Cardiac fibroblast (primary cell): ENCODE data around the gene SLC13A5.

Source experiments
- DNase-seq, 2 donors: peaks; one replicate each; pipeline versions ENCODE4 v3.0.0 to v3.0.0-alpha.2; 2010; ENCODE audit warnings: low read depth in 2 of 2
- H3K4me3 ChIP-seq, 2 donors: replicated peaks in 1 of 2; 1 replicate in 1 of 2; 2 replicates in 1 of 2; pipeline ENCODE4 v1.5.1; 2011; ENCODE audit warnings: low read depth in 2 of 2, low read length in 2 of 2, mild to moderate bottlenecking in 2 of 2, moderate library complexity in 1 of 2
- TF ChIP-seq, protein P1 (sequence below): IDR thresholded peaks from one replicate; pipeline ENCODE4 v1.5.1; 2011; ENCODE audit warnings: low read depth, mild to moderate bottlenecking, low read length, inconsistent platforms

SLC13A5 gene

DNA sequence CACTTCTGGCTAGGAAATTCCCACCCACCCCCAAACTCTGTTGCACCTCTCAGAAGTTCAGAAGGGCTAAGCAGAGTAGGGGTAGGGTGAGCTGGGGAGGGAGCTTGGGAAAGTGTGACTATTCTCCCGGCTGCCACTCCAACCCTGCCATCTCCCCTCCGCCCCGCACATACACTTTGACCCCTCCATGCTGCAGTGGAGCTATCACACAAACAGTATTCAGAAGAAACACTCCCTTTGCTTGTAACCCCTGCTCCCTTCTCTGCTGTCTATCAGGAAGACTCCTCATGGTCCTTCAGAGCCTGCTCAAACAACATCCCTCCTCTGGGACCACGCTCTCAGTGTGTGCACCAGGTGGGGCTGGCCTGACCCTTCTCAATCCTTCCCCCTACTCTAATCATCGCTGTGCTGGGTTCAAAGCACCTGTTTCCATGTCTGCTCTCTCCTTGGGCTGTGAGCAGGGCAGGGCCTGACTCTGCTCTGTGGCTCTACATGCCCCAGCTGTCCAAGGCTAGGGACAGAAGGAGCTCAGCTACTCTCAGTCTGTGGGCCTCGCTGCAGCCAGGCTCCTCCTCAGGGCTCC lies 8.6 kb downstream of the SLC13A5 start:
- no peak for DNase-seq
- no peak overlapping the region for H3K4me3 ChIP-seq
- TF ChIP-seq, protein P1, sequence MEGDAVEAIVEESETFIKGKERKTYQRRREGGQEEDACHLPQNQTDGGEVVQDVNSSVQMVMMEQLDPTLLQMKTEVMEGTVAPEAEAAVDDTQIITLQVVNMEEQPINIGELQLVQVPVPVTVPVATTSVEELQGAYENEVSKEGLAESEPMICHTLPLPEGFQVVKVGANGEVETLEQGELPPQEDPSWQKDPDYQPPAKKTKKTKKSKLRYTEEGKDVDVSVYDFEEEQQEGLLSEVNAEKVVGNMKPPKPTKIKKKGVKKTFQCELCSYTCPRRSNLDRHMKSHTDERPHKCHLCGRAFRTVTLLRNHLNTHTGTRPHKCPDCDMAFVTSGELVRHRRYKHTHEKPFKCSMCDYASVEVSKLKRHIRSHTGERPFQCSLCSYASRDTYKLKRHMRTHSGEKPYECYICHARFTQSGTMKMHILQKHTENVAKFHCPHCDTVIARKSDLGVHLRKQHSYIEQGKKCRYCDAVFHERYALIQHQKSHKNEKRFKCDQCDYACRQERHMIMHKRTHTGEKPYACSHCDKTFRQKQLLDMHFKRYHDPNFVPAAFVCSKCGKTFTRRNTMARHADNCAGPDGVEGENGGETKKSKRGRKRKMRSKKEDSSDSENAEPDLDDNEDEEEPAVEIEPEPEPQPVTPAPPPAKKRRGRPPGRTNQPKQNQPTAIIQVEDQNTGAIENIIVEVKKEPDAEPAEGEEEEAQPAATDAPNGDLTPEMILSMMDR, result no peak

DNA sequence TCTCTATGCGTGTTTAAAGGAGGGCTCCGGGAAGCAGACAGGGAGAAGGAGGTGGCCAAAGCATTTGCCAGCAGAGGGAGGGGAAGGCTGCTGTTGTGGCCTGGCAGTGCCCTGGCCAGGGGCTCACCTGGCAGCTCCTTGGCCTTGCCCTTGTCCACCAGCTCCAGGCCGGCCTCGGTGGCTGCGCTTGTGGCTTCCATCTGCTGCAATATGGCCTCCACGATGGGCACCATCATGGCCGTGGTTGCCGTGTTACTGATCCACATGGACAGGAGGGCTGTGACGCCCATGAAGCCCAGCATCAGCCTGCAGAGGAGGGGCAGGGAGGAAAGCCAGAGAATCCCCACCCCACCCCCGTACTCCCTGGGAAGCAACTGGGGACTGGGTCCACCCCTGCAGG lies 9.4 kb downstream of the SLC13A5 start:
- TF ChIP-seq, protein P1, result no peak
- DNase-seq, result no peak
- H3K4me3 ChIP-seq, result no peak overlapping the region

DNA sequence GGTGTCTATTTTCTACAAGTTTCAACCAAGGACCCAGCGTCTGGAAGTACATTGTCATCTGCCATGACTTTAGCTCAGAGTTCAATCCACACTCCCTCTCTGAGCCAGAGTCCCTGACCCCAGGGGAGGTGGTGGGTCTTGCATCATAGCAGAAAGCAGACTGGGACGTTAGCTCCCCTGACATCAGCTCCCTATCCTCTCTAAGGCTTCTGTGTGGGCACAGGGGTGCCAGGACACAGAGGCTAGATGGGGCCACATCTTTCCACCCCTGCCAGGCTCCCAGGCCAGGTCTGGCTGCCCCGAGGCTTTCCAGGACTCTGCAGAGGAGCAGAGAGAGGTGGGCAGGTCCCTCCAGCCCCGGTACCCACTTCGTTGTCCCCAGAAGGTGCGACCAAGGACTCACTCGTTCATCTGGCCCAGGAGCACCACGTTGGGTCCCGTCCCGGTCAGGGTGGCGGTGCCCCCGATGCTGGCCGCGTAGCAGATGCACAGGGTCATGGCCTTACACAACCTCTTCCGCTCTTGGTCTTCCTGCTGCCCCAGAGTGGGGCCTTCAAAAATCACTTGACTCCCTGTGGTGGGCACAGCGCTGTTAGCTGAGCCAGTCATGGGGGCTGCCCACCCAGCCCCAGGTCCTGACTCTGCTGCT lies 10.5 kb downstream of the SLC13A5 start:
- TF ChIP-seq, protein P1, result no peak
- H3K4me3 ChIP-seq, result no peak overlapping the region
- no peak for DNase-seq

DNA sequence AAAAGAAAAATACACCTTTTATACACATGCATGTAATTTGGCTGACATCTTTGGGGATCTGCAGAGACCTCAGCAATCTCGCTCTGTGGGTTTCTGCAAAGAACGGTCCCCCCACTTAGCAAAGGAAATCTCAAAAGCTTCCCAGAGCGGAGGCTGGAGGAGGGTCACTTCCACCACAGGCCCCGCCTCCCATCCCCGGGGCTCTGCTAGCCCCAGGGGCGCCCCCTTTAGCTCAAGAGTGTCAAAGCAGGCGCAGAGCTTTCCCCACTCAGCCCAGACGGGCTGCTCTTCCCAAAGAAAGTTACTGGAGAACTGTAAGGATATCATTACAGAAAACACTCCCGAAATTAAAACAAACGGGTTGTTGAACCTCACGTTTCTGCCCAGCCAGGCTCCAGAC lies 11.4 kb downstream of the SLC13A5 start:
- H3K4me3 ChIP-seq, result no peak overlapping the region
- DNase-seq, result peak; percentile 12 to 17
- TF ChIP-seq, protein P1, result peak; percentile 41

DNA sequence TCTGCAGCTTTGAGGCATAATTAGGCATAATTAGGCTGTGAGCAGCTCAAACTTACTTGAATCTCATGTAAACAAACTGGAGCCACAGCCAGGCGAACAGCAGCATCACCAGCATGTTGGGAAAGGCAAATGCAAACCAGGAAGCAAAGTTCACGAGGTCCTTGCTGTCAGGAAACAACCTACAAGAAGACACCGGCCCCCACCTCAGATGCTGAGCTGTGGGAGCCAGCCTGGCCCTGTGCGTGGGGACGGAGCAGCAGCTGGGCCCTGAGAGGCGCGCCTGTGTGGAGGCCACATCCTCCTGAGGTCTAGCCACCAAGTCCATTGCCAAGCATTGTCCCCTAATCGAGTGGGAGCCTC lies 12.2 kb downstream of the SLC13A5 start:
- no peak for DNase-seq
- TF ChIP-seq, protein P1, result no peak
- no peak overlapping the region for H3K4me3 ChIP-seq

DNA sequence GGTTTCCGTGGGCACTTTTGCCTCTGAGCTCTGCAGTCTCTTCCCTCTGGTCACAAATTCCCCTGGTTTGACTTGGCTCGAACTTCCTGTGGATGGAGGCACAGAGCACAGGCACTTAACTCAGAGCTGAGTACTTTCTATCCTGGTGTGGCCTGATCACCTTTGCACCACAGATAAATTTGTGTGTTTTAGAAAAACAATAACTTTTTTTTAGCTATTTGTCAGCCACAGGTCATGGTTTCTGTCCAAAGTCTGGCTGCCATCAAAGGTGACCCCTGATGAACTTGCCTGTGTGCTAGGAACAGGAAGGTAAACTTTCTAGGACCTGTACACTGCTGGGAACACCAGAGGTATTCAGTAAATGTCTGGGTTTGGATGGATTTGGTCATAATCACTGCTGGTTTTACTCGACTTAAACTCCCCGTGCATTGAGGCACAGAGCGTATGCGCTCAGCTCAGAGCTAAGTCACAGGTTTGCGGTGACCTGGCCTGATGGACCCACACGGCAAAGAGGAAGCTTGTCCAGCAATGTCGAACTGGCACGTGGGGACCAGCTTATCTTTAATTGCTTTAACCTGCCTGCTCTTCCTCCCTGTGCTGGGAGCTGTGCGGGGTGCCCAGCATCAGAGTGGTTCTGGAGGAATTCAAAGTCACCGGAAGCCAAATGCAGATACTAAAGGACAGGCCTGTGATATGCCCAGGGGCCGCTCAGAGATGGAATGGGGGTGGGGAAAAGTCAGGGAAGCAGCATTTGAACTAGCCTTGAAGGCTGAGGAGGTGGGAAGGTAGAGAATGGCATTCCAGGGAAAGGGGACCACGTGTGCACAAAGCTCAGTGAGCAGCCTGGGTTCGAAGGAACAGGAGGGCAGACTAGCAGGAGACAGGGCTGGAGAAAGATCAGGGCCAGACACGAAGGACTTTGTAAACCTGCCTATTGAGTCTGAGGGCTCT lies 12.9 kb downstream of the SLC13A5 start:
- DNase-seq, result no peak
- TF ChIP-seq, protein P1, result no peak
- H3K4me3 ChIP-seq, result no peak overlapping the region
